ENCODE measurements around the gene COL15A1. TPM values are rescaled to one million over a fixed set of nuclear protein-coding genes. Genes with fewer than 3 reads are reported as not detected.

The COL15A1 gene
- total RNA-seq, 4 donors from 2014 or later = 1.4 to 16.5 (median 5.6) TPM

GRCh38 chr9:99041618-99042017, 97.9 kb downstream of the COL15A1 start:
- H3K9me3 ChIP-seq = no peaks in the 10 kb centered on the region
- no peak overlapping the region for H3K4me3 ChIP-seq
- TF ChIP-seq POLR2A (IDR thresholded peaks at IDR 0.05) = no peak
- TF ChIP-seq, protein P1, sequence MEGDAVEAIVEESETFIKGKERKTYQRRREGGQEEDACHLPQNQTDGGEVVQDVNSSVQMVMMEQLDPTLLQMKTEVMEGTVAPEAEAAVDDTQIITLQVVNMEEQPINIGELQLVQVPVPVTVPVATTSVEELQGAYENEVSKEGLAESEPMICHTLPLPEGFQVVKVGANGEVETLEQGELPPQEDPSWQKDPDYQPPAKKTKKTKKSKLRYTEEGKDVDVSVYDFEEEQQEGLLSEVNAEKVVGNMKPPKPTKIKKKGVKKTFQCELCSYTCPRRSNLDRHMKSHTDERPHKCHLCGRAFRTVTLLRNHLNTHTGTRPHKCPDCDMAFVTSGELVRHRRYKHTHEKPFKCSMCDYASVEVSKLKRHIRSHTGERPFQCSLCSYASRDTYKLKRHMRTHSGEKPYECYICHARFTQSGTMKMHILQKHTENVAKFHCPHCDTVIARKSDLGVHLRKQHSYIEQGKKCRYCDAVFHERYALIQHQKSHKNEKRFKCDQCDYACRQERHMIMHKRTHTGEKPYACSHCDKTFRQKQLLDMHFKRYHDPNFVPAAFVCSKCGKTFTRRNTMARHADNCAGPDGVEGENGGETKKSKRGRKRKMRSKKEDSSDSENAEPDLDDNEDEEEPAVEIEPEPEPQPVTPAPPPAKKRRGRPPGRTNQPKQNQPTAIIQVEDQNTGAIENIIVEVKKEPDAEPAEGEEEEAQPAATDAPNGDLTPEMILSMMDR (IDR thresholded peaks at IDR 0.05) = no peak
- H3K27me3 ChIP-seq = no peaks in the 10 kb centered on the region
- no peak overlapping the region for H3K27ac ChIP-seq
- peaks cover 0 to 11% (median 0%) of the 10 kb centered on the region in 4 donors for H3K4me1 ChIP-seq
- H3K36me3 ChIP-seq = no peaks in the 10 kb centered on the region
- DNase-seq = no peak

DNA sequence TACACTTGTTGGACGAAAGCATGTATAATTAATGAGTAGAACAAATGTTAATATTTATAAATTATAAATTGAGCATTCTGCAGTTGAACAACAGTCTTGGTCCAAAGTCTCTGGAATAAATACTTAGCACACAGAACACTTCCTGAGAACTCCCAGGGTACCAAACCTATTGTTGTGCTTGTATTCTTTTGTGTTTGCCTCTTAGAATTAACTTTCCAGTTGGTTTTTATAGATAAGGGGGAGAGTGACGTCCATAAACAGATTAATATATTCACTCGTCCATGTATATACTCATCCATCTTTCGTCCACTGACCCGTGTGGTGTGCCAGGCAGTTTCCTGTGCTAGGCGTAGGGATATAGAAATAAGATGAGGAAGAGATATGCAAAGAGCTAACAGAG, 98.9 kb downstream of the COL15A1 start:
- H3K27ac ChIP-seq = no peak overlapping the region
- TF ChIP-seq, protein P1 (IDR thresholded peaks at IDR 0.05) = no peak
- TF ChIP-seq POLR2A (IDR thresholded peaks at IDR 0.05) = no peak
- H3K4me1 ChIP-seq = peaks cover 0 to 11% (median 0%) of the 10 kb centered on the region in 4 donors
- no peaks in the 10 kb centered on the region for H3K36me3 ChIP-seq
- H3K4me3 ChIP-seq = no peak overlapping the region
- H3K9me3 ChIP-seq = no peaks in the 10 kb centered on the region
- no peaks in the 10 kb centered on the region for H3K27me3 ChIP-seq
- no peak for DNase-seq

GRCh38 chr9:99044827-99045226, 101.1 kb downstream of the COL15A1 start:
- TF ChIP-seq, protein P1 (IDR thresholded peaks at IDR 0.05) = no peak
- TF ChIP-seq POLR2A (IDR thresholded peaks at IDR 0.05) = no peak
- Histone ChIP-seq H3K36me3 (no peaks in the 10 kb centered on the region), H3K4me3 (no peak overlapping the region), H3K27me3 (no peaks in the 10 kb centered on the region), H3K9me3 (no peaks in the 10 kb centered on the region), H3K27ac (no peak overlapping the region), H3K4me1 (peaks cover 0 to 11% (median 0%) of the 10 kb centered on the region in 4 donors)
- DNase-seq = no peak

- TF ChIP-seq POLR2A (IDR thresholded peaks at IDR 0.05) = no peak
- TF ChIP-seq, protein P1 (IDR thresholded peaks at IDR 0.05) = no peak
- no peaks in the 10 kb centered on the region for H3K27me3 ChIP-seq
- H3K4me3 ChIP-seq = no peak overlapping the region
- H3K4me1 ChIP-seq = peaks cover 0 to 6% (median 0%) of the 10 kb centered on the region in 4 donors
- DNase-seq = no peak
- H3K27ac ChIP-seq = peak overlapping the region in 1 of 4 donors; percentile 2
- no peaks in the 10 kb centered on the region for H3K36me3 ChIP-seq
- H3K9me3 ChIP-seq = no peaks in the 10 kb centered on the region
These were observed 102.4 kb downstream of the COL15A1 start for GRCh38 chr9:99046068-99046467.

DNA sequence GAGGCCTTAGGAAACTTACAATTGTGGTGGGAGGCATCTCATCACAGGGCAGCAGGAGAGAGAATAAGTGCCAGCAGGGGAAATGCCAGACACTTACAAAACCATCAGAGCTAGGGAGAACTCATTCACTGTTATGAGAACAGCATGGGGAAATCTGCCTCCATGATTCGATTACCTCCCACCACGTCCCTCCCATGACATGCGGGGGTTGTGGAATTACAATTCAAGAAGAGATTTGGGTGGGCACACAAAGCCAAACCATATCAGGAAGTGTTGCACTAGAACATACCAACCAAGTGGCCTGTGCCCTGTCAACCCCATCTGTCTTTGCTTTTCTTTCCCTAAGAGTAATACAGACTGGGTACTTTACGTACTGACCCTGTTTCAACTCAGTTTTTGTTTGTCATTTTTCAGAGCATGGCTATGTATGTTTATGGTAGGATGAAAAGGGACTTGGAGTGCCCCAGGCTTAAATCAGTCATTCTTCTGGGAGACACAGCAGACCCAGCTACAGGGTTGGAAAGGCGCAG, 102.9 kb downstream of the COL15A1 start:
- H3K9me3 ChIP-seq = no peaks in the 10 kb centered on the region
- DNase-seq = no peak
- H3K4me3 ChIP-seq = no peak overlapping the region
- H3K4me1 ChIP-seq = peaks cover 0 to under 1% (median 0%) of the 10 kb centered on the region in 4 donors
- no peaks in the 10 kb centered on the region for H3K36me3 ChIP-seq
- H3K27ac ChIP-seq = peak overlapping the region in 1 of 4 donors; percentile 2
- H3K27me3 ChIP-seq = no peaks in the 10 kb centered on the region
- no peak for TF ChIP-seq POLR2A (IDR thresholded peaks at IDR 0.05)
- TF ChIP-seq, protein P1 (IDR thresholded peaks at IDR 0.05) = no peak

DNA sequence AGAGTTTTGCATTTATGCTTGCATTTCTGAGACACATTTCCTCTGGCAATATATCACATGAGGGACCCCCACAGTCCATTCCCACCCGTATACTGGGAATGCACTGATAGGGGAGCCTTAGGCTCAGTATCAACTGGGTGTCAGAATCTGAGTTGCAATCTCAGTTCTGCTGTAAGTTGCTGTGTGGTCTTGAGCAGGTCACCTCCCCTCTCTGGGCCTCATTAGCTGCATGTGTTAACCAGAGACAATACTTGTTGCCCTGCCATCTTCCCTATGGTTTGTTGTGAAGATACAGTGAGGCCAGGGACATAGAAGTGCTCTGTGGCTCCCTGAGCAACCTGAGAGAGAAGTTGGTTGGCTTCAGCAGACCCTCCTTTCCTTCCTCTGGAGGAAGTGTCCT, 105.5 kb downstream of the COL15A1 start:
- no peaks in the 10 kb centered on the region for H3K27me3 ChIP-seq
- no peak overlapping the region for H3K4me3 ChIP-seq
- no peak for DNase-seq
- no peak overlapping the region for H3K27ac ChIP-seq
- no peaks in the 10 kb centered on the region for H3K9me3 ChIP-seq
- H3K36me3 ChIP-seq = no peaks in the 10 kb centered on the region
- peaks cover 0 to 19% (median 0%) of the 10 kb centered on the region in 4 donors for H3K4me1 ChIP-seq
- TF ChIP-seq POLR2A (IDR thresholded peaks at IDR 0.05) = no peak
- TF ChIP-seq, protein P1 (IDR thresholded peaks at IDR 0.05) = no peak

Data from Peyer's patch (tissue), 4 donors.